NCI-H2227 treated with DMSO at 0.1 percent for 48 hours (cell line): ENCODE data around the gene VSNL1.
"Not testable (repeated sequence)": the region's sequence is repeated elsewhere in the genome, so short reads cannot be mapped to it uniquely, and the experiment has no call there.

Experiments
- DNase-seq: peaks from one replicate; lab custom pipeline; 2025; lab: John Stamatoyannopoulos, UW

Gene VSNL1

DNA sequence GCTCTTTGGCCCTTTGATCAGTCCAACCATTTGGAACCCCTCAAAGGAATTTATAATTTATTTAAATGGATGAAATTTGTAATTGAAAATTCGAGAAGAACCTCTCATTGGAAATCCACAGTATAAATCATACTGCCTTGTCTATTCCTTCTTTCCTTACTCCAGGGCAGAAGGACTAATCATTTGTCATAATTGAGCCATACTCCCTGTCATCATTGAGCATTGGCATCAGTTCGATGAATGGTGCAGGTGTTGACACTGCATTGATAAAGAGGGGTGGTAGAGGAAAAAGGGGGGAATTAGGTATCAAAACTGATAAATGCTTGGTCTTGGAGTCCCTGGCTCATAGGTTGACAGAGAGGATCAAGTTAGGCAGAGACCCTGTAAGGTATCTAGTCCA, 2.0 kb downstream of the VSNL1 start:
- DNase-seq: no peak

- DNase-seq: no peak
Measured at GRCh38 chr2:17543131-17543660, 2.7 kb downstream of the VSNL1 start.

- DNase-seq: no peak
Measured at GRCh38 chr2:17543848-17544247, 3.4 kb downstream of the VSNL1 start.

DNA sequence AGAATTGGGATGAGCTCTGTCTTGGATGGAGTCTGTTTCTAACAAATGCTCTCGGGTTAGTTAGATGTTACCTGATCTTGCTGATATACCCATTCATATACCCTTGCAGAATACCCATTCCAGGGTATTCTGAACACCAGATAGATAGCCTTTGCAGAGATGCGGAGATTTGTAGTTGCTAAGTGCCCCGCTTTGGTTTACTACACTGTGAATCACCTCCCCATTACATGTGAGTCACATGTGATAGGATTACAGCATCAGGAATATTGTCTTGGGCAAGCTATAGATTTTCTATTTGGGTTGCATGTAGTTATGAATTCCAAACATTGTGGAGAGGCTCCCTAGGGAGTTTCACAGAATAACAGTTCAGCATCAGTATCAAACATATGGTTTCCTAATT, 3.8 kb downstream of the VSNL1 start:
- no peak for DNase-seq

DNA sequence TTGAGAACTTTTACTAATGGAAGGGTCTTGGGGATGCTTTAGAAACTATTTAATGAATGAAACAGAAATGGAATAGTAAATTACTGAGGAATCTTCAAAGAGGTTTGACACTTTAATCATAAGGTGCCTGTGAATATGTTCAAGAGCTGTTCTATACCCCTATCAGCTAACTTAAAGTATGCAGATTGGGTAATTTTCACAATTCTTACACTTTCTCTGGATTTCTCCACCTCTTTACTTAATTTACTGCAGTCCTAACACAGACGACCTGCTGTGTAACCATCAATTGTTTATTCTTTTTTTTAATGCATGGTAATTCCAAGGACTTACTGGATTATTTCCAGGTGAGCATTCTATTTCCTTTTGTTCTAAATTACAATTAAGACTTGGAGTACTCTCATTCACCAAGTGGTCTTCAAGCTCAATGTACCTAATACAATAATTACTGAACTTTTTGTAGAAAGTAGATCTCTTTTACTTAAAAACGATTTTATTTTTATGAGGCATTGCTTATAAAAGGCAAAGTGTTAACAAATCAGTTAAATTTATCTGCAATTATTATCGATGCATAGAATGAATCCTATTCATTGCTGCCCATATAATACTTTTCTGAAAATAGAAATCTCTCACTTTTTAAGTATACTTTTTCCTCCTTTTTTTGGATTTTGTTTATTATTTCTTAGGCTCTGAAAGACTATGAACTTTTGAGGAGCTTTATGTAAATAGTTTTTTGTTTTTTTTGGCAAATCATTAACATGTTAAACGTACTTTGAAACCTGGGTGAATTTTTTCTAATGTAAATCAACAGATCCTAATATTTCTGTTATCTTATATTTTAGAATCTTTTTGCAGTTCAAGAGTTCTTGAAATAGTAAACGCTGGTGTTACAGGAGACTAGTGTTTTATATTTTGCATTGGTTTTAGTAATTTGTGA, 5.5 kb downstream of the VSNL1 start:
- no peak for DNase-seq

DNA sequence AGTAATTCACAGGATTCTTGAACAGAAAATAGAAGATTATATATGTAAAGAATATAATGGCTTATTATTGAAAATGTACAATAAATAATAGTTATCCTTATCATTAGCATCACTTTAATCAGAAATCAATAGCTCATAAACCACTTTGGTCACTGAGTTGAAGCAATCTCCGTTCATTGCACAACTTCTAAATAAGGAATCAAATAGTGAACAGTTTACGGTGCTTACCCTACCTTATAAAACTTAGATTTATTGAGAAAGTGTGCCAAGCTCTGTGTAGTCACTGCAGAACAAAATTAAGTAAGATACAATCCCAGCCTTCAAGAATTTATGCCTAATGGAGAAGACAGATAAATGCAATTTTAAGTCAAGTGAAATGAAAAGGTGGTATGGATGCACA, 6.7 kb downstream of the VSNL1 start:
- no peak for DNase-seq

- DNase-seq: no peak
Measured at GRCh38 chr2:17547737-17548136, 7.2 kb downstream of the VSNL1 start.

GRCh38 chr2:17550907-17551306, 10.4 kb downstream of the VSNL1 start:
- no peak for DNase-seq

- no peak for DNase-seq
Measured at GRCh38 chr2:17555150-17555549, 14.7 kb downstream of the VSNL1 start.

DNA sequence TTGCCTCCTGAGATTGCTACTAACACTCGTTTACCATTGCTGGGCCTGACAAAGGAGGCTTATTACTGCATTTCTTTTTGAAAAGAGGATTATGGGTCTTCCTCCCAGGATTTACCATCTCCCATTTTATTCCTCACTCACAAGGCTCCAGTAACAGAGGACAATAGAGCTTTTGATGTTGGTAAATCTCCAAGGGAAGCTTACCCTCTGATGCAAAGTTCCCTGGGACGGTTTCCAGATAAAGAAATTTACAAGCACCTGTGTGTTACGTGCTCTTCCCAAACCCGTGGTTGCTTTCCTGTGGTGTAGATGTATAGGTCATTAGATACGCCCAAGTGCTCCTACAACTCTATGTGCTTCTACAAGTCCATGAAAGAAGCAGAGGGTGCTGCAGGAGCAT, 17.1 kb downstream of the VSNL1 start:
- no peak for DNase-seq

- no peak for DNase-seq
Measured at GRCh38 chr2:17558053-17558452, 17.6 kb downstream of the VSNL1 start.

DNA sequence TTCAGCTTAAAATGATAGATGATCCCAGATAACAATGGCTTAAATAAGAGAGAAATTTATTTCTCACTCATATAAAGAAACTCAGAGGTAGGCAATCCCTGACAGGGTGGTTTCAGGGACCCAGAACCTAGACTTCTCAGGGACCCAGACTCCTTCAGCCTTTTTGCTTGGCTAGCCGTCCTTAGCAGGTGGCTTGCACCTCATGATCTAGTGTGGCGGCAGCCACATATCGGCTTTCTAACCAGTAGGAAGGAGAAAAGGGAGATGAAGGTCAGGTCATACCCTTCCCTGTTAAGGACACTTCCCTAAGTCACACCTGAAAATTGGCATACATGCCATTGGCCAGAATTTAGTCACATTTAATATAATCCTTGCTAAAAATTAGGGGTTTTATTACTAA, 18.4 kb downstream of the VSNL1 start:
- no peak for DNase-seq

GRCh38 chr2:17565726-17566125, 25.2 kb downstream of the VSNL1 start:
- not testable (repeated sequence) for DNase-seq

GRCh38 chr2:17571681-17572080, 31.2 kb downstream of the VSNL1 start:
- DNase-seq: no peak

DNA sequence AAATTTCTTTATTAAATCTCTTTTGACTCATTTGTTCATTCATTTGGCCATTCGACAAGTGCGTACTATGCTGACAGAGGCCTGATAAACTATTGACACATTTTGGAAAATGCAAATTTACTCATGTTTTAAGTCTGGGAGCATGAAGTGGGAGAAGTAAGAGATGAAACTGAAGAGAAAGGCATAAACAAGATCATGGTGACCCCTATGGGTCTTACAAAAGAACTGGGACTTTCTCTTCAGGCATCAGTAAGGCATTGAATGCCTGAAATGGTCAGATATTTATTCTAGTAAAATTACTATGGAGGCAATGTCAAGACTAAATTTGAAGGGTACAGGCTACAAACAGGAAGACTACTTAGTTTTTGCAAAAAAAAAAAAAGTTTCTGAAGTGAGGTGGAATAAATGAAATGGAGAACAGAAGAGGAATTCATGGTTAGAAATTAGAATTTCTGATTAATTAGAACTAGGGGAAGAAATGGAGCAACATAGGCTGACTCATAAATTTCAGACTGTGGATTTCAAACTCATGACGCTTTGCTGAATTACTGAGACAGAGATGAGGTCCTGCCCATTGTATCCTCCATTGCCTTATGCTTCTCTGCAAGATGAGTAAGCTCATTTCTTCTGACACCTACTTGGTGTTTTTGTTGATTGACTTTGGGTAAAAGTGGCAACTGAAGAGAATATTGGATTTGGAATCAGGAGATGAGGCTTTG, 32.7 kb downstream of the VSNL1 start:
- DNase-seq: no peak

DNA sequence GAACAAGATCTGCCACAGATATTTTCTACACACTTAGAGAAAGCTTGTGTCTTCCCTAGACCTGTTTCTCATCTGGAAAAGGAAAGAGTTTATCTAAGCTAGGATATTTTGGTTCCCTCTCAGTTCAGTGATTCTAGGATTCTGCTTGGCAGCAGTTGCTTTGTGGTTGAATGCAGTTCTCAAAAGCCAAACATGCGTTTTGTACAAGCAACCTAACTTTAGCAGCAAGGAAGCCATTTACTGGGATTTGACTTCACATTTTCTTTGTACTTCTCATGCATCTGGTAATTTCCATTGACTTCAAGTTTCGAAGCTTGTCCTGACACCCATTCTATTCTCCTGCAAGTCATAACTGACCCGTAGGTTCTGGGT, 33.3 kb downstream of the VSNL1 start:
- no peak for DNase-seq

DNA sequence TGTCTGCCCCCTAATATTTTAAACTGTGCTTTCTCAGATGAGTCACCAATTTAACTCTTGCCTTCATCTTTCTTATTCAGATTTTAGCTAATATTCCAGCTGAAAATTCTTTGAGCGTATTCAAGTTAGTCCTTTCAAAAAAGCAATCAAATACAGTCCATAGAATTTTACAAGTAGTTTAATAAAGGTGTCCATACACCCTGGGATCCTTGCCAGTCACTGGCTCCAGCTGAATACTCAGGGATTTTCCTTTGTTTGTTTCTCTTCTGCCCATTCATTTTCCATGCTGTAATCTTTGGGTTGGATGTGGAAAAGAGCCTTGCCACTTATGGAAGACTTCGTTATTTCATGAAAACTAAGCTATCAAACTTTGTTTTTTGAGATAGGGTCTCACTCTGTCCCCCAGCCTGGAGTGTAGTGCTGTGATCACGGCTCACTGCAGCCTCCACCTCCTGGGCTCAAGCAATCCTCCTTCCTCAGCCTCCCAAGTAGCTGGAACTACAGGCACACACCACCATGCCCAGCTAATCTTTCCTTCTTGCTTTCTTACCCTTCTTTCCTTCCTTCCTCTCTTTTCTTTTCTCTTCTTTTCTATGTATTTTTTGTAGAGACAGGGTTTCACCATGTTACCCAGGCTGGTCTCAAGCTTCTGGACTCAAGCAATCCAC, 34.0 kb downstream of the VSNL1 start:
- no peak for DNase-seq

DNA sequence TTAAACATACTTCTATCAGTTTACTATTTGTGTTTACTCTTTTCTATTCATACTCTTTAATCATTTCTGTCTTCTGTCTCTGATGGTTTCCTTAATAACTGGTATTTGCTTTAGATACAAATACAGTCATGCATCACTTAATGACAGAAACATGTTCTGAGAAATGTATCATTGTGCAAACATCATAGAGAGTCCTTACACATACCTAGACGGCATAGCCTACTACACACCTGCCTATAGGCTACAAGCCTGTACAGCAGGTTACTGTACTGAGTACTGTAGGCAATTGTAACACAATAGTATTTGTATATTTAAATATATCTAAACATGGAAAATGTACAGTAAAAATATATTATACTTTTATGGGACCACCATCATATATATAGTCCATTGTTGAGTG, 36.3 kb downstream of the VSNL1 start:
- no peak for DNase-seq

- no peak for DNase-seq
Measured at GRCh38 chr2:17578466-17578928, 38.0 kb downstream of the VSNL1 start.

- DNase-seq: no peak
Measured at GRCh38 chr2:17579605-17580318, 39.3 kb downstream of the VSNL1 start.

DNA sequence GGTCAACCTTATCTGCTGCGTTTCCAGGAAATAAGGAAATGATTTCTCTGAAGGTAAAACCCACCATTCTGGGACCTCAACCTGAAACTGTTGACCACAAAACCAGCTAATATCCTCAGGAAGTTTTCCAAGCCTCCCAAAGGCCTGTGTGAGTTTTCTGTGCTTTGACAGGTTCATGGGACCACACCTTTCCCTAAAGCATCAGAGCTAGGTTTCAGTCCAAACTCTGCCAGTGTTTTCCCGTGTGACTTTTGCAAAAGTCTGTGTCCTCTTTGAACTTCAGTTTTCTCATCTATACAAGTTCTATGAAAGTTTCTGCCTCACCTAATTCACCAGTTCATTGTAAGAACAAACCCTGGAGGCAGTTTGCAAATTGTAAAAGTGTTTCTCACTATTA, 39.8 kb downstream of the VSNL1 start:
- DNase-seq: no peak

GRCh38 chr2:17581831-17582230, 41.3 kb downstream of the VSNL1 start:
- DNase-seq: no peak
